DMS53 (cell line): Measurements from ENCODE around the gene EWSR1.
A peak's percentile ranks its signal among the peaks of the same experiment; 100 is the strongest.
"Not testable (repeated sequence)": the region's sequence is repeated elsewhere in the genome, so short reads cannot be mapped to it uniquely, and the experiment has no call there.

ENCODE experiments used
- DNase-seq: peaks from one replicate; lab custom pipeline; 2025; lab: John Stamatoyannopoulos, UW

The EWSR1 gene

GRCh38 chr22:29339381-29340235, 71.5 kb downstream of the EWSR1 start:
- no peak for DNase-seq

- no peak for DNase-seq
These were observed 72.5 kb downstream of the EWSR1 start for GRCh38 chr22:29340566-29340965.

GRCh38 chr22:29341056-29341848, 73.2 kb downstream of the EWSR1 start:
- DNase-seq: no peak

- no peak for DNase-seq
These were observed 73.7 kb downstream of the EWSR1 start for GRCh38 chr22:29341849-29342127.

- no peak for DNase-seq
These were observed 74.1 kb downstream of the EWSR1 start for GRCh38 chr22:29342177-29342576.

- no peak for DNase-seq
These were observed 74.7 kb downstream of the EWSR1 start for GRCh38 chr22:29342577-29343312.

- DNase-seq: peak; percentile 2
These were observed 75.3 kb downstream of the EWSR1 start for GRCh38 chr22:29343313-29343805.

- no peak for DNase-seq
These were observed 76.1 kb downstream of the EWSR1 start for GRCh38 chr22:29344137-29344536.

GRCh38 chr22:29344889-29345288, 76.8 kb downstream of the EWSR1 start:
- DNase-seq: not testable (repeated sequence)

- no peak for DNase-seq
These were observed 77.9 kb downstream of the EWSR1 start for GRCh38 chr22:29345932-29346331.

GRCh38 chr22:29346659-29347058, 78.6 kb downstream of the EWSR1 start:
- DNase-seq: no peak

- DNase-seq: no peak
These were observed 80.0 kb downstream of the EWSR1 start for GRCh38 chr22:29348041-29348440.

- DNase-seq: peak; percentile 73
These were observed 80.9 kb downstream of the EWSR1 start for GRCh38 chr22:29348956-29349355.
